Kidney epithelial cell (primary cell): ENCODE results near the gene ADAMTS19. TPM values are rescaled to one million over a fixed set of nuclear protein-coding genes. Genes with fewer than 3 reads are reported as not detected.

Experiments used
- DNase-seq: peaks from one replicate; pipeline ENCODE4 v3.0.0-alpha.2; 2010; ENCODE audit warnings: low read depth
- H3K27me3 ChIP-seq: 2 replicates; pipeline ENCODE4 v1.6.0; 2011; ENCODE audit warnings: low read length; ENCODE audit not compliant: control insufficient read depth, insufficient read depth
- H3K36me3 ChIP-seq: 2 replicates; pipeline ENCODE4 v1.5.1; 2011; ENCODE audit warnings: low read length; ENCODE audit not compliant: control insufficient read depth, insufficient read depth
- H3K4me3 ChIP-seq: 2 replicates; pipeline ENCODE4 v1.5.1; 2011; ENCODE audit warnings: low read depth, mild to moderate bottlenecking, control low read depth, low read length
- total RNA-seq: library from RNA; depleted of rRNA; stranded (reverse); fragments of >200 nt; gene quantifications from 2 replicates; pipeline ENCODE4 v1.2.3, GENCODE V29; 2015
- TF ChIP-seq, protein P1 (sequence below): IDR thresholded peaks from 2 replicates; pipeline ENCODE4 v1.5.1; 2011; ENCODE audit warnings: mild to moderate bottlenecking, moderate library complexity, low read length, control low read depth, inconsistent platforms; ENCODE audit not compliant: insufficient read depth, poor library complexity, severe bottlenecking

Gene ADAMTS19
- total RNA-seq, 1 donor from 2014 or later: 0.21 TPM

DNA sequence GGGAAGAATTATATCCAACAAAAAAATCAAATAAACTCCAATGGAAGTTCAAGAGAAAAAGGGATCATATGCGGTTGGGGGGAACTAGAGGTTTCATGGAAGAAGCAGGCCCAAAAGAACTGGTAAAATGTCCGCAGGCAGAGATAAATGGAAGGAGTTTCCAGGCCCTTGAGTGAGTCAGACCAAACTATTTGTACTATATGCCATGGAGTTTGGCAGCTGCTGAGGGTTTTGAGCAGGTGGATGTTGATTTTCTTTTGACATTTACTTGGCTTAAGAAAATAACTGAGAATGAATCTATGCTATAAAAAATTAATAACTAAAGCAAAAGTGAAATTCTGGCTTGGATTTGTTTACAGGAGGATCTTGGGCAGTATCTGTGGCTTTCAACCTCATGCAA lies 321.5 kb downstream of the ADAMTS19 start:
- no peak for DNase-seq
- TF ChIP-seq, protein P1, sequence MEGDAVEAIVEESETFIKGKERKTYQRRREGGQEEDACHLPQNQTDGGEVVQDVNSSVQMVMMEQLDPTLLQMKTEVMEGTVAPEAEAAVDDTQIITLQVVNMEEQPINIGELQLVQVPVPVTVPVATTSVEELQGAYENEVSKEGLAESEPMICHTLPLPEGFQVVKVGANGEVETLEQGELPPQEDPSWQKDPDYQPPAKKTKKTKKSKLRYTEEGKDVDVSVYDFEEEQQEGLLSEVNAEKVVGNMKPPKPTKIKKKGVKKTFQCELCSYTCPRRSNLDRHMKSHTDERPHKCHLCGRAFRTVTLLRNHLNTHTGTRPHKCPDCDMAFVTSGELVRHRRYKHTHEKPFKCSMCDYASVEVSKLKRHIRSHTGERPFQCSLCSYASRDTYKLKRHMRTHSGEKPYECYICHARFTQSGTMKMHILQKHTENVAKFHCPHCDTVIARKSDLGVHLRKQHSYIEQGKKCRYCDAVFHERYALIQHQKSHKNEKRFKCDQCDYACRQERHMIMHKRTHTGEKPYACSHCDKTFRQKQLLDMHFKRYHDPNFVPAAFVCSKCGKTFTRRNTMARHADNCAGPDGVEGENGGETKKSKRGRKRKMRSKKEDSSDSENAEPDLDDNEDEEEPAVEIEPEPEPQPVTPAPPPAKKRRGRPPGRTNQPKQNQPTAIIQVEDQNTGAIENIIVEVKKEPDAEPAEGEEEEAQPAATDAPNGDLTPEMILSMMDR: no peak
- Histone ChIP-seq H3K36me3 (no peaks in the 10 kb centered on the region), H3K27me3 (no peaks in the 10 kb centered on the region), H3K4me3 (no peak overlapping the region)
